ENCODE data around the gene UBE2L6.

DNA sequence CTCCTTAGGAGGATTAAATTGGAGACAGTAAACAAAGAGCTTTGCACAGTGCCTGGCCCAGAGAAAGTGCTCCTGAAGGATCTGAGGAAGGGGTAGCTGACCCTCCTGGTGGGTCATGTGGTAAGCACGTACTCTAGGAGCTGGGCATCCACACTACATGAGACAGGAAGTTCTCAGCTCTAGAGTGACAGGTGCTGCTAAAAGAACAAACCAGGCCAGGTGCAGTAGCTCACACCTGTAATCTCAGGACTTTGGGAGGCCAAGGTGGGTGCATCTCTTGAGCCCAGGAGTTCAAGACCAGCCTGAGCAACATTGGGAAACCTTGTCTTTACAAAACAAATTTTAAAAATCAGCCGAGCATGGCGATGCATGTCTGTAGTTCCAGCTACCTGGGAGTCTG, 65.1 kb downstream of the UBE2L6 start:
- TF ChIP-seq, protein P1, sequence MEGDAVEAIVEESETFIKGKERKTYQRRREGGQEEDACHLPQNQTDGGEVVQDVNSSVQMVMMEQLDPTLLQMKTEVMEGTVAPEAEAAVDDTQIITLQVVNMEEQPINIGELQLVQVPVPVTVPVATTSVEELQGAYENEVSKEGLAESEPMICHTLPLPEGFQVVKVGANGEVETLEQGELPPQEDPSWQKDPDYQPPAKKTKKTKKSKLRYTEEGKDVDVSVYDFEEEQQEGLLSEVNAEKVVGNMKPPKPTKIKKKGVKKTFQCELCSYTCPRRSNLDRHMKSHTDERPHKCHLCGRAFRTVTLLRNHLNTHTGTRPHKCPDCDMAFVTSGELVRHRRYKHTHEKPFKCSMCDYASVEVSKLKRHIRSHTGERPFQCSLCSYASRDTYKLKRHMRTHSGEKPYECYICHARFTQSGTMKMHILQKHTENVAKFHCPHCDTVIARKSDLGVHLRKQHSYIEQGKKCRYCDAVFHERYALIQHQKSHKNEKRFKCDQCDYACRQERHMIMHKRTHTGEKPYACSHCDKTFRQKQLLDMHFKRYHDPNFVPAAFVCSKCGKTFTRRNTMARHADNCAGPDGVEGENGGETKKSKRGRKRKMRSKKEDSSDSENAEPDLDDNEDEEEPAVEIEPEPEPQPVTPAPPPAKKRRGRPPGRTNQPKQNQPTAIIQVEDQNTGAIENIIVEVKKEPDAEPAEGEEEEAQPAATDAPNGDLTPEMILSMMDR (IDR thresholded peaks at IDR 0.05), result no peak
- no peak for TF ChIP-seq POLR2A (IDR thresholded peaks at IDR 0.05)
